ENCODE measurements around the gene PIGT. TPM values are rescaled to one million over a fixed set of nuclear protein-coding genes. Genes with fewer than 3 reads are reported as not detected.

PIGT gene
- total and polyA plus RNA-seq, 2 of the 13 experiments (the other 11 are each of a cell fraction or from before 2014, with no cell fraction given) = 65.9 to 74.1 TPM

- ChIA-PET CTCF (ENCODE audit: low intra/inter-chr PET ratio, low total read pairs) (no interaction called here), POLR2A (interaction anchor here (1.0 to 5.5 kb wide), 2 partner anchors 14 to 60 kb away, joined by 4 to 51 read pairs; partner anchors contain the start of gene SYS1)
- Histone ChIP-seq H3K27ac (ENCODE audit: extremely low read length, insufficient read depth, low read length) (no peak overlapping the region), H3K36me3 (replicated peaks in 1 of 2; ENCODE audit: control insufficient read depth in 1 of 2, insufficient read depth in 2 of 2, low read length in 2 of 2) (no peaks in the 10 kb centered on the region; a peak in 1 of 5 replicates), H2AFZ (ENCODE audit: low read length) (no peak overlapping the region), H3K4me3 (replicated peaks in 1 of 3; ENCODE audit: insufficient read depth in 1 of 3, low read depth in 2 of 3, low read length in 3 of 3) (no peak overlapping the region), H3K9me3 (ENCODE audit: low read length) (no peaks in the 10 kb centered on the region), H3K9ac (ENCODE audit: insufficient read depth, low read depth, low read length) (no peak overlapping the region), H3K27me3 (ENCODE audit: control insufficient read depth in 1 of 2, insufficient read depth in 2 of 2, low read length in 2 of 2) (no peaks in the 10 kb centered on the region), H3K79me2 (ENCODE audit: insufficient read depth, low read length) (no peaks in the 10 kb centered on the region), H4K20me1 (ENCODE audit: insufficient read depth, low read length) (no peaks in the 10 kb centered on the region), H3K4me2 (ENCODE audit: low read depth, low read length) (no peak overlapping the region), H3K4me1 (ENCODE audit: insufficient read depth, low read length) (peaks cover 8% of the 10 kb centered on the region)
- intact Hi-C loops (cut with micrococcal nuclease; ENCODE audit: unreplicated experiment) = no loop called here
- 88% methylated on average over 11 of the region's 11 CpGs for WGBS (ENCODE audit: low lambda C conversion rate)
- ATAC-seq = no peak
- in situ Hi-C loops (cut with HindIII; ENCODE audit: extremely low pct_ligation_motif_present, low pct_unique_long_range_greater_than_20kb) = no loop called here
- no peak for FAIRE-seq
- DNase-seq (ENCODE audit: low spot score) = no peak
- no TSS peak for BruUV-seq (replicated peaks)
- TF ChIP-seq ZNF7 (CRISPR knock-in tag; IDR thresholded peaks at IDR 0.05) = no peak
- TF ChIP-seq XRCC5 (optimal IDR thresholded peaks at IDR 0.05; ENCODE audit: low read length) = no peak
- no peak for TF ChIP-seq FOXK2 (IDR thresholded peaks at IDR 0.05)
- TF ChIP-seq MAX (IDR thresholded peaks at IDR 0.05) = no peak
- TF ChIP-seq ZNF563 (CRISPR knock-in tag; IDR thresholded peaks at IDR 0.05) = no peak
- no peak for TF ChIP-seq ZNF713 (CRISPR knock-in tag; IDR thresholded peaks at IDR 0.05)
- no peak for TF ChIP-seq U2AF1 (optimal IDR thresholded peaks at IDR 0.05; ENCODE audit: low read depth, low read length)
- no peak for TF ChIP-seq MAFF (IDR thresholded peaks at IDR 0.05; ENCODE audit: low read depth, low read length)
- no peak for TF ChIP-seq DBP (CRISPR knock-in tag; IDR thresholded peaks at IDR 0.05; ENCODE audit: not compliant biosample characterization)
- no peak for TF ChIP-seq ZBTB40 (IDR thresholded peaks at IDR 0.05)
- TF ChIP-seq ZBTB40 (CRISPR knock-in tag; IDR thresholded peaks at IDR 0.05) = no peak
- no peak for TF ChIP-seq ZNF614 (CRISPR knock-in tag; IDR thresholded peaks at IDR 0.05; ENCODE audit: borderline replicate concordance)
Measured at GRCh38 chr20:45377269-45377668, 38.7 kb upstream of the PIGT start.

Data from HepG2 (cell line).